ENCODE measurements around the gene L1CAM.

- TF ChIP-seq CTCF (IDR thresholded peaks at IDR 0.05) (no peak), EZH2 (IDR thresholded peaks at IDR 0.05; ENCODE audit: borderline replicate concordance, insufficient read depth, low read depth, low read length, poor library complexity, severe bottlenecking) (no peak)
These were observed 40.1 kb downstream of the L1CAM start for GRCh38 chrX:153845842-153846241.
